ENCODE results near the gene BCAS3.
"Not testable (repeated sequence)": the region's sequence is repeated elsewhere in the genome, so short reads cannot be mapped to it uniquely, and the experiment has no call there.

Gene BCAS3

DNA sequence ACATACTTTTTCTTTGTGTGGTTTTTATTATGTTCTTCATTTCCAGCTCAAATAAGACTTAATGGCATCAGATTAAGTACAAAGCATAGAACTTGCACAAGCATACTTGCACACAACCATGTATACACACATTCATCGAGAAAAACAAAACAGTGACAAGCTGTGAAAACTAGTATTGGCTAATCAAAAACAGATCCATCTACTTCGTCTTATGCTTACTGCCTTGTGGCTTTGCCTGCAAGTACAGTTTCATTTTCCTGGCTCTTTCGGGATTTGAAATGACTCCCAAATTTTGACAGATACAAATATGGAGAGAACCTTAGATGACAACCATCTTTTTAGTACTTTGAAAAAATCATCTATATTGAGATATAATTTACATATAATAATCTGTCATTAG, 338.3 kb downstream of the BCAS3 start:
- no peak for DNase-seq

GRCh38 chr17:61017317-61018006, 339.8 kb downstream of the BCAS3 start:
- DNase-seq = no peak

DNA sequence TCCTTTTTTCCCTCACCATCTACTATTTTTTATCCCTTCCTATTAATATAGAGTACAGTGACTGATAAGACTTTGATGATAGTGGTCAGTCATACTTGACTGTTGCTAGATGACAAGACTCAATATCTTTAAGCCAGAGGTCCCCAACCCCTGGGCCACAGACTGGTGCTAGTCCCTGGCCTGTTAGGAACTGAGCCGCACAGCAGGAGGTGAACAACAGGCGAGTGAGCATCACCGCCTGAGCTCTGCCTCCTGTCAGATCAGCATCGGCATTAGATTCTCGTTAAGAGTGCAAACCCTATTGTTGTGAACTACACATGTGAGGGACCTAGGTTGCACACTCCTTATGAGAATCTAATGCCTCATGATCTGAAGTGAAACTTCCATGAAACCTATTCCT, 341.3 kb downstream of the BCAS3 start:
- DNase-seq = no peak

- DNase-seq = no peak
Observed at GRCh38 chr17:61023996-61024395, 346.3 kb downstream of the BCAS3 start.

- no peak for DNase-seq
Observed at GRCh38 chr17:61026818-61027217, 349.2 kb downstream of the BCAS3 start.

DNA sequence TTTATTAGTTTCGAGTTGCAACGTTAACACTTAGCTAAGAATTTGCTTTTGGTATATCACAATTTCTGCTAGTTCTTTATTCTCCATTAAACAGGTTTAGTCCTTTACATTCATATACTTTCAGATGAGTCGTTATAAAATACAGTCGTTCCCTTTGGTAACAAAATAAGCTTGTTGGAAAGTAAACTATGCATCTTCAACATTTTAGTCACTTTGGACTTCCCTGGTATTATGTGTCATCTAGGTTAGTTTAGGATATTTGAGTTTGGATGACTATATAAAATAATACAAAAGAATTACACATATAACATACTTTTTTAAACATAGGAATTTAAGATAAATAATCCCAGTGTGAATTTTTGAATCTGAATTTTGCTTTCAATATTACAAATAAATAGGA, 351.5 kb downstream of the BCAS3 start:
- no peak for DNase-seq

- no peak for DNase-seq
Observed at GRCh38 chr17:61040666-61041065, 363.0 kb downstream of the BCAS3 start.

- not testable (repeated sequence) for DNase-seq
Observed at GRCh38 chr17:61042348-61042747, 364.7 kb downstream of the BCAS3 start.

DNA sequence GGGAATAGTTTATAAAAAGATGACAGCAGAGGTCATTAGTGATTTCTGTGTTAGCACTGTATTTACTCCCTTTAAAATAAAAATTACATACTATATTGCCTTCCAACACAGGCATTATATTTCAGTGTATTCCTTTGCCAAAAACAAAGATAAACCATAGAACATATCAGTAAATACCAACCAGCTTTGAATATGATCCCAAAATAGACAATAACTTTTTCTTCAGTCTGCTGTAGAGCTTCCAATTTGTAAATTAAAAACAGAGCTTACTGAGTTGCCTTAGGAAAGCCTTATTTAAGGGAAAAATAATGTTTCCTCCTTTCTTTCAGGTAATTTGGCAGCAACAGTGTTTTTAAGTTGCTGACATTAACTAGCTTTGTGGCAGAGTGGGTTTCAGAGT, 369.9 kb downstream of the BCAS3 start:
- DNase-seq = no peak

- DNase-seq = no peak
Observed at GRCh38 chr17:61048376-61049106, 370.9 kb downstream of the BCAS3 start.

- no peak for DNase-seq
Observed at GRCh38 chr17:61053469-61053868, 375.8 kb downstream of the BCAS3 start.

DNA sequence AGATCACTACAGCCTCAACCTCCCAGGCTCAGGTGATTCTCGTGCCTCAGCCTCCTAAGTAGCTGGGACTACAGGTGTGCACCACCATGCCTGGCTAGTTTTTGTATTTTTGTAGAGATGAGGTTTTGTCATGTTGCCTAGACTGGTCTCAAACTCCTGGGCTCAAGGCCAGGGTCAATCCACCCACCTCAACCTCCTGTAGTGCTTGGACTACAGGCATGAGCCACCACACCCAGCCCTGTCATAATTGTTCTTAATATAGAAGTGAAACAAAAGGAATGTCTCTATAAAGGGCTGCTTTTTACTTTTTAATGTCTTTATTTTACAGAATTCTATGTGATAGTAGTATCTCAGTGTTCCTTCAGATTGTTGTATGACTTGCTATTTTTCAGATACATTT, 376.8 kb downstream of the BCAS3 start:
- DNase-seq = no peak

GRCh38 chr17:61057257-61057656, 379.6 kb downstream of the BCAS3 start:
- DNase-seq = no peak

DNA sequence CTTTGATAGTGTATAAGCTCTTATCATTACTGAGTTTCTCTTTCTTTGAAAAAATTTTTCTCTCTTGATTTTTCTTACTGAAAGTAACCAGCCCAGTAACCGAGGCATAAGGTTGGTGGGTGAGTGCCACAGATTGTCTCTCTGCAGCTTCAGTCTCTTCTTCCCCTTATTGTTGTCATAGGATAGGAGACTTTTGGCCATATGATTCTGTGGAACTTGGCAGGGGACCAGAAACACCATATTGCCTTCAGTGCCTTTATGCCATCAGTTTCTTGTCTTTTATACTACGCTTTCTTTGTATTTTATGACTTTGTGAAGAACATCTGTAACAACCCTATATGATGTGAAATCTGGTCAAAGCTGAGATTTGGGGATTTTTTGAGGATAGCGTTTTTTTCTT, 380.4 kb downstream of the BCAS3 start:
- no peak for DNase-seq

DNA sequence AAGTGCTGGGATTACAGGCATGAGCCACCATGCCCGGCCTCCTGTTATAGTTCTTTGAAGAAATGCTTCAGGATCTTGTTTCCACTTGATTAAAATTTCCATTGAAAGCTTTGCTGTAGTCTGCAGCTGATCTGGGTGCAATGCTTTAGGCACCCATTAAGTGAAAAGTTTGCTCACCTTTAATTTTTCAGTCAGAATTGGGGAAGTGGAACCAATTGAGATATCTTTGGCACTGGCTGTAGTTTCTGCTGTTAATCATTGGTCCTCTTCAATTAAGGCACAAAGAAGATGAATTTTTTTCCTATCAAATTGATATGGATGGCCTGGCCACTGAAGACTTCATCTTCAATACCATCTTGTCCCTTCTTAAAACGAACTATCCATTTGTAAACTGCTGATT, 385.9 kb downstream of the BCAS3 start:
- no peak for DNase-seq

GRCh38 chr17:61064087-61064951, 386.7 kb downstream of the BCAS3 start:
- no peak for DNase-seq

GRCh38 chr17:61065263-61065773, 387.7 kb downstream of the BCAS3 start:
- DNase-seq = no peak

DNA sequence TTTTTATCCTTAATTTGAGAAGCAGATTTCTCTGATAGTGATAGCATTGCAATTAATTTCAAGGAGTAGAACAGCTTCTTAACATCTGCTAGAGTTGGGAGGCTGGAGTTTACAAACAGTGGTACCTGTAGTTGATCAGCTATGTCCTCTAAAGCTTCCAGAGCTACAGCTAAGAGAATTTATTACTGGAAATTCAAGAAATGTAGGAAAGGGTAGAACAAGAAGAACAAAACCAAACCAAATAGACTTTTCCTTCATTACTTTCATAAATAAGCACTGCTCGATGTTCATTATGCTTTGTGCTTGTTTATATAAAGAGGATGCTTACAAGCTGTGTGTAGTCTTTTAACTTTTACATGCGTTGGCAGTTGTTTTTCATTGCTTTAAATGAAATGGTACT, 388.4 kb downstream of the BCAS3 start:
- no peak for DNase-seq

GRCh38 chr17:61070649-61071048, 393.0 kb downstream of the BCAS3 start:
- DNase-seq = no peak

GRCh38 chr17:61072648-61073047, 395.0 kb downstream of the BCAS3 start:
- no peak for DNase-seq

- DNase-seq = no peak
Observed at GRCh38 chr17:61073131-61073530, 395.5 kb downstream of the BCAS3 start.

DNA sequence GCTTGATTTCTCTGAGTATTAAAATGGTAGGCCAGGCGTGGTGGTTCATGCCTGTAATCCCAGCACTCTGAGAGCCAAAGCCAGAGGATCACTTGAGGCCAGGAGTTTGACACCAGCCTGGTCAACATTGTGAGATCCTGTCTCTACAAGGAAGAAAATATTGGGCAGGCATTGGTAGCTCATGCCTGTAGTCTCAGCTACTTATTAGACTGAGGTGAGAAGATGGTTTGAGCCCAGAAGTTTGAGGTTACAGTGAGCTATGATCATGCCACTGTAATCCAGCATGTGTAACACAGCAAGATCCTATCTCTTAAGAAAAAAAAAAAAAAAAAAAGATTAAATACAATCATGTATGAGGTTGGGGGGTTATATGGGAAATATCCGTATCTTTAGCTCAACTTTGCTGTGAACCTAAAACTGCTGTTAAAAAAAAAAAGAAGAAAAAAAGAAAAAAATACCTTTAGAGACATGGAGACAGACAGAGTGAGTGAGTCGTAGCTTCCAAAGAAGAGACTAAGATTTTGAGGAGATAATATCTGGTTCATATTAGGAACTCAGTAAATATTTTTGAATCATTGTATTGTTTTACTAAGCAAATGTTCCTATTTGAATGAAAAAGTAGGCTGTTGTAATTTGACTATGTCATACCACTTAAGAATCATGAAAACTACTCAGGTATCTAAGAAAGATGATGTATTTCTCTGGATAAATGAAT, 396.3 kb downstream of the BCAS3 start:
- DNase-seq = no peak

GRCh38 chr17:61075988-61076387, 398.3 kb downstream of the BCAS3 start:
- no peak for DNase-seq
